NT2/D1 (cell line): ENCODE measurements around the gene RTEL1.

Experiments used
- SUZ12 ChIP-seq: IDR thresholded peaks from 2 replicates; pipeline ENCODE4 v1.6.1; 2011; ENCODE audit not compliant: insufficient read length, insufficient read depth; ENCODE audit errors: extremely low read depth
- YY1 ChIP-seq: IDR thresholded peaks from 2 replicates; pipeline ENCODE4 v1.6.1; 2011; ENCODE audit not compliant: insufficient read length, insufficient read depth
- ZNF274 ChIP-seq: IDR thresholded peaks from 2 replicates; pipeline ENCODE4 v1.6.1; 2011; ENCODE audit warnings: mild to moderate bottlenecking, low read depth, low read length

DNA sequence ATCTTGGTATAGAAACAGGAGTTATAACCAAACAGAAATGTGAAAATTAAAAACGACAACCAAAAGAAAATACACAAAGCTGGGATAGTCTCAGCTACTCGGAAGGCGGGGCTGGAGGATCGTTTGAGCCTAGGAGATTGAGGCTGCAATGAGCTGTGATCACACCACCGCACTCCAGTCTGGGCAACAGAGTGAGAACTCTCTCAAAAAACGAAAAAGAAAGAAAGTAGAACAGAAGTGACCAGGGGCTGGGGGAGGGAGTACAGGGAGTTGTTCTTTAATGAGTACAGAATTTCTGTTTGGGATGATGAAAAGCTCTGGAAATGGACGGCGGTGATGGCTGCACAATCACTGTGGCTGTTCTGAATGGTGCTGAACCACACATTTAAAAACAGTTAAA lies 37.1 kb upstream of the RTEL1 start:
- TF ChIP-seq YY1, result no peak
- TF ChIP-seq ZNF274, result no peak
- no peak for TF ChIP-seq SUZ12
